ENCODE data around the gene FXYD4. TPM values are rescaled to one million over a fixed set of nuclear protein-coding genes. Genes with fewer than 3 reads are reported as not detected.
A peak's percentile ranks its signal among the peaks of the same experiment; 100 is the strongest.

FXYD4 gene
- total RNA-seq, 1 donor from 2014 or later = not detected

DNA sequence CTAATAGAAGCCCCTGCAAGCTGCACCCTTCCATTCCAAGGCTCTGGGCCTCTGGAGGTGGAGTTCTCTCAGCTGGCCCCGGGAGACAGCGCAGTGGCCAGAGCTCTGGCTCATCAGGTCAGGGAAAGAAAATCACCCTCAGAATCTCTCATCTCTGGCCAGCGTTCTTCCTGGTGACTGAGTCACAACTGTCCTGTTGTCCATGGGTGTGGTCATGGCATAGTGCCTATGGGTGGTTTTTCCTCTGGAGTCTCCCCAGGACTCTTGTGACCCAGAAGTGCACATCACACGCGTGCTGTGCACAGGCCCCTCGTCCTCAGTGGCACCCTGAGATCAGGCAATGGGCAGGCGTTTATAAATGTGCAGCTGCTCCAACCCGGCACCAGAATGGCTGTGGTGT lies 27.4 kb upstream of the FXYD4 start:
- no peak for DNase-seq (ENCODE audit: low spot score)

DNA sequence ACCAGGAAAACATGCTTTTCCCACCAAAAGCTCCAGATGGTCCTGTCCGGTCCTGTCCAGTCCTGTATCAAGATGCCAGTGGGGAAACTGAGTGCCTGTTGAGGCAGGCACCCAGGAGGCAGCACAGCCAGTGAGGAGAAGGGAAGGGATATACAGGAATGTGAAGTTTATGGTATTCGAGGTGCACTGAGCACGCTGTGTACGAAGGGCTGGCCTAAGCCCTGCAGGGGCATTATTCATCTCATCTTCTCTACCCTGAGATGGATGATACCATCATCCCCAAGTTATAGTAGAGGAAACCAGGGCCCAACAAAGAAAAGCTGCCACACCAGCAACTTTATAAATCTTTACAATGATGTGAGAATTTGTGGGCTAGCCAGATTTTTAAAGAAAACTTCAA lies 23.4 kb upstream of the FXYD4 start:
- no peak for DNase-seq (ENCODE audit: low spot score)

DNA sequence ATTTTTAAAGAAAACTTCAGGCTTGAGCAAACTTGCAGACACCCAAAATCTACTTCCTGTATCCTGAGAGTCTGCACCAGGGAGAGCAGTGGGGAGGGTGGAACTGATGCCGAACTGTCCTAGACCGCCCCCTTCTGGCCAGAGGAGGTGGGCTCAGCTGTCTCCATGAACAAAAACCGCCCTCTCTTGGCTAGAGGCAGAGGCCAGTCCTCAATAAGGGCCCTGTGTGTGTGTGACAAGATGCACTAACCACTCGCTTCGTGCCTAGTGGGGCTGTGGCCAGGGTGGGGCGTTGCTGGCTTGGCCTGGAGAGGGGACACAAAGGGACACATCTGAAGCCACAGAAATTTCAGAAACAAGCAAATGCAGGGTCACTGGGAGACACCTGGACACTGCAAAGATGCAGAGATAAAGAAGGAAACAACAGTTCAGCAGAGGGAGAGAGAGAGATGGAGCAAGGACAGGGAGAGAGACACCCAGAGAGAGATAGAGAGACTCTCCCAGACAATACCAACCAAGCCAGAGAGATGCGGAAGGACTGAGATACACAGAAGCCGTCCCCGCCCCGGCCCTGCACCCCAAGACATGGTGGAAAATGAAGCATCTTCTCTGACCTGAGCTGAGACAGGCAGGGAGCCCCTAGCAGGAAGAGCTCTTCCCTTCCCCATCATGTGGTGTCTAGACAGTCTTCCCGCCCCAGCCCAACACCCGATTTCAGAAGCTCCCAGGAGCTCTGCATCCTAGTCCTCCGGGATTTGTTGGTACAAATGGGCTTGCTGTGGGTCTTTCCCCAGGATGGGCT lies 22.7 kb upstream of the FXYD4 start:
- peak; percentile 84 for DNase-seq (ENCODE audit: low spot score)

DNA sequence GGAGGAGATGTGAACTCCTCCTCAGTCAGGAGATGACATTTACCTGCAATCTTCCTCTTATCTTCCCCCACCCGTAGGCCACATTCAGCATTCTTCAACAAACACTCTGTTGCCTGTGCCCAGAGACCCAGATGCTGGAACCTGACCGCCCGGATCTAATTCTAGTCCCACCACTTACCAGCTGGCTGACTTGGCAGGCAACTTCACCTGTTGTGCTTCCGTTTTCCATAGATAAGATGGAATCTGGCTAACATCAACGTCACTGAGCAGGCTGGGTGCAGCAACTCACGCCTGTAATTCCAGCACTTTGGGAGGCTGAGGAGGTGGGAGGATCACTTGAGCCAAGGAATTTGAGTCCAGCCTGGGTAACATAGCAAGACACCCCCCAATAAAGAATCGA lies 21.3 kb upstream of the FXYD4 start:
- DNase-seq (ENCODE audit: low spot score) = peak; percentile 54

DNA sequence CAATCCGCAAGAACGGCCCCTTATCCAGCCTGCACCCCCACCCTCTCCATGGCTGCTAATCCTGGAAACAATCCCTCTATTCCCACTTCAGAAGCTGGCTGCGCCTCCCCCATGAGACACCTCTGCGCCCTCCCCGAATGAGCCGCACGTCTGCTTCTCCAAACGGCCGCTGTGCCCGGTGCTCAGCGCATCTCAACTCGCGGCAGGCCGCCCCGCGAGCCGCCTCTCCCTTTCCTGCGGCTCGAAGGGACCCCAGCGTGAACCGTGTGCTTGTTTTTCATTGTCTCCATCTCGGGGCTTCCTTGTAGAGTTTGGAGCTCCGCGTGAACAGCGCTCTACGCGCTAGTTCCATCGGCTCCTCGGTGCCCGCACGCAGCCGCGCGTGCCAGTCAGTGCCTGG lies 20.8 kb upstream of the FXYD4 start:
- DNase-seq (ENCODE audit: low spot score) = no peak

DNA sequence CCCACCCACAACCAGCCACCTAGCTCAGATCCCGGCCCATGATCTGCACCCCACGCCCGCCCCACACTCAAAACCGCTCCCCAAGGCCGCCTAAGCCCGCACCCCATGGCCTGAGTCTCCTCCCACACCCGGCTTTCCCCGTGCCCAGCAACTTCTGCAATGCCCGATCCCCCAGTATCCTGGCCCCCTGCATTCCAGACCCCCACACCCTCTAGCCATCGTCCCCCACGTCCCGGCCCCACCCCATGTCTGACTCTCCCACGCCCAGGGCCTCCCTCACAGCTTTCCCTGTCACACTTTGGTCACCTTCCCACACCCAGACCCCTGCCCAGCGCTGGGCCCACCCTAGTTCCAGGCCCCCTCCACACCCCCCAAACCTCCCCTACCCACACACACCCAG lies 20.1 kb upstream of the FXYD4 start:
- DNase-seq (ENCODE audit: low spot score) = no peak

DNA sequence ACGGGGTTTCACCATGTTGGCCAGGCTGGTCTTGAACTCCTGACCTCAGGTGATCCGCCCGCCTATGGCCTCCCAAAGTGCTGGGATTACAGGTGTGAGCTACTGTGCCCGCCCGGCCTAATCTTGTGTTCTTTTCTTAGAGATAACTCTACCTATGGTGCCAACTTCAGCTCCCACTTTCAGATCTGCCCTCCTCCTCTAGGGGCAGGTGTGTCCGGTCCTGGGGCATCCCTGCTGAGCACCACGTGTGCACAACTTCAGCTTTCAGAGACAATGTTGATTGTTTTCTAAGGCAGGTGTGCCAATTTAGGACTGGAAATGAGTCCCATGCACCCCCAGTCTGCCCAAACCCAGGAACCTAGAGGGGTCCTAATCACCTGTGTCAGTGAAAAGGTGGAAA lies 18.5 kb upstream of the FXYD4 start:
- DNase-seq (ENCODE audit: low spot score) = no peak

DNA sequence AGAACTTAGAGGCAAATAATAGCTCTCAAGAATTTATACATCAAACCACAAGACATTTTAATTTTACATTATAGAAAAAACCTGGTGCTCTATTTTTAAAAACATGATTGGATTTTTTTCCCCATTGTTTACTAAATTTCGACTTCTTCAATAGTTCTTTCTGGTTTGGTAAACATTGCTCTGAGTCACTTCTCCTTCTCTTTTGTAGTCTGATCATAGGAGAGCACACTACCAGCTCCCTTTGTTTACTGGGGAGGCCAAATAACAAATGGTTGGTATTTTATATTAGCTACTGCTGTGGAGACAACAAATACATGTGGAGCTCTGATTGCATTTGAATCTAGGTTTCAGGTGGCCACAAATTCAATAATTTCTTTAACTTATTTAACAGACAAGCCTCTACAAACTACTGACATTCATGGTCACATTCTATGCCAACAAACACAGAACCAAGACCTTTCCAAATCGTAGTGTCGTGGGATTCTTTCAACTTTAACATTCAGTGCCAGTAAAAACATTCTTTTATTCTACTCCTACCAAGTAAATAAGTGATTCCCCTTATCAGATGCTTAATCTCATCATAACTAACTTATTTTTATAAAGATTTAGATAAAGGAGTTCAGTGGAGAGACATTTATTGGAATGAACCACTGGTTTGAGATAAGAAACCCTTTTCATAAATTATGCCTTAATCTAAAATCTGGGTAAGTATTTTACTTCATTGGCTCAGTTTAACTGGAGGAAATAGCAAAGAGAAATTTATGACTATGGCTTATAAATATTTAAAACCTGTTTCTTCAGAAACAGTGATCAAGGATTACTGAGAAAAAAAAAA lies 17.7 kb upstream of the FXYD4 start:
- peak; percentile 67 for DNase-seq (ENCODE audit: low spot score)

DNA sequence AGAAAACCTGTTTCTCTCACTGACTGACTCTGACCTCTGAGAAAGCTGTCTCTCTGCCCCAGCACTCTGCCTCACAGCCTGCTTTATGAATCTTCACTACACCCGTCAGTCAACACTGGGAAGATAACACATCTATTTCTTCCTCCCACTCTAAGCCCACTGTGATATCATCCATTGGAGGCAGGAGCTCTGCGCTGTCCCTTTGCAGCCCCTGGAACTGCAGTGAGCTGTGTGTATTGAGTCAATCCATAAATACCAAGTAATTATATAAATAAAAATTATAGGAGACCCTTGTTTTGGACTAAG lies 17.2 kb upstream of the FXYD4 start:
- no peak for DNase-seq (ENCODE audit: low spot score)

DNA sequence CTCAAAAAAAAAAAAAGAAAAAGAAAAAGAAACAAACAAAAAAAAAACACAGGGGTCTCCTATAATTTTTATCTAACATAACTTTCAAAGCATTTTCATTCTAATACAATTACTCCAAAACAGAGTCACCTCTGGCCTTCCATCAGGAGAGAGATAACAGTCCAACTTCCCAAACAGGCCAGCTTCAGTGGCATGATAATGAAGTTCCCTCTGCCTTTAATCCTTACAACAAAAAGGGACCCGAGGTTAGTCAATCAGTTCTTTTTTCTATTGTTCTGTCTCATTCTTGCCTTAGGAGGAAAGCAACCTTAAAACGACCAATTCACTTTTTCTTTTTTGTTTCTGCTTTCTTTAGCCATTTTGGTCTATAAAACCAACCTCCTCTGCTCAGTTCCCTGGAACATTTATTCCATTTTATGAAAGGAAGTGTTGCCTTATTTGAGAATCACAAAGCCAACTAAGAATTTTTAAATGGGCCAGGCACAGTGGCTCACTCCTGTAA lies 16.5 kb upstream of the FXYD4 start:
- DNase-seq (ENCODE audit: low spot score) = no peak

DNA sequence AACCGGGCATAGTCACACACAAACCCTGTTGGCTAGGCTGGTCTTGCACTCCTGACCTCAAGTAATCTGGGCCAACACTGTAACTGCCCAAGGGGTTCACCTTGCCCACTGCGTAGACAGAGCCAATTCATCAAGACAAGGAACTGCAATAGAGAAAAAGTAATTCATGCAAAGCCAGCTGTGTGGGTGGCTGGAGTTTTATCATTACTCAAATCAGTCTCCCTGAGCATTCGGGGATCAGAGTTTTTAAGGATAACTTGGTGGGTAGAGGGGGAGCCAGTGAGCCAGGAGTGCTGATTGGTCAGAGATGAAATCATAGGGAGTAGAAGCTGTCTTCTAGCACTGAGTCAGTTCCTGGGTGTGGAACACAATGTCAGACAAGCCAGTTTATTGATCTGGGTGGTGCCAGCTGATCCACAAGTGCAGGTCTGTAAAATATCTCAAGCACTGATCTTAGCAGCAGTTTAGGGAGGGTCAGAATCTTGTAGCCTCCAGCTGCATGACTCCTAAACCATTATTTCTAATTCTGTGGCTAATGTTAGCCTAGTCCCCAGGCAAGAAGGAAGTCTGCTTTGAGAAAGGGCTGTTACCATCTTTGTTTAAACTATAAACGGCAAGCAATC lies 15.6 kb upstream of the FXYD4 start:
- no peak for DNase-seq (ENCODE audit: low spot score)

DNA sequence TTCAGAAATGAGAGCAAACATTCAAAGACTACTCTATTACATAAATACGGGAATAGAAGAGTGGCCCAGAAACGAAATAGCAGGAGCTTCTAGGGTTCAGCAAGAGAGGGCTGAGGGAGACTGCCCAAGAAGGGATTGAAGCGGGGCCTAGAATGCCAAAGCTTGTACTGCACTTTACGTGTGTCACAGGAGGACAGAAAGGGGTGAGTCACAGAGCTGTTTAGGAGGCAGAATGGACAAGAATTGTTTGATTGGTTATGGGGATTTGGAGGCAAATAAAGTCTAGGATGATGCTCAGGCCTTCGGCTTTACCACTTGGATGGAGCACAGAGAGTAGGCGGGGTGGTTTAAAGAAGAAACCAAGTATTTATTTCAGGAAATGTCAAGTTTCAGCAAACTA lies 11.3 kb upstream of the FXYD4 start:
- no peak for DNase-seq (ENCODE audit: low spot score)

DNA sequence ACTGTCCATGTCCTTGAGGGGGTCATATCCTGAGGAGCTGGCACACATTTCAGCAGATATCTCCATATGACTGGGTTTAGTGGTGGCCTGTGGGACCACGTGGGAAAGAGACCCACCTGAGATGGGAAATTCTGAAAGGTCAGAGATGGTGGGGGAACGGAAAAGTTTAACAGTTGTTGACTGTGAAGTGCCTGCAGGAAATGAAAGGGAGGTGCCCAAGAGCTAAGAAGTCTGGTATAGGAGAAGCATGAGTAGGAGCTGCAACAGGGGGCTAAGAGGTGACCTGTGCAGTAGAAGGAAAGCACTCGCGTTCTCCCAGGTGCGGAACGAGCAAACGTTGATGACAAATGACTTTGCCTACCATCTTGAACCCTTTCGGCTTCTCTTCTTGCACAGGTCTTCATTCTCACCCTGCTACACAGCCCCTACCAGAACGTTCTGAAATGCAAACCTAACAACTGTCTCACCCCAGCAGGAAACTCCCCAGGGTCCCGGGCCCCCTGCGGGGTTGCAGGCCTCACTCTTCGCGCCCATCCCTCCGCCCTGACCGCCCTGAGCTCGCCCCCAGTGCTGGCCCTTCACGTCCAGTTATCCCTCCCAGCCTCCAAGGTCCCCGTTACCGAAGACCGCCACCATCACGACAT lies 9.8 kb upstream of the FXYD4 start:
- DNase-seq (ENCODE audit: low spot score) = no peak

DNA sequence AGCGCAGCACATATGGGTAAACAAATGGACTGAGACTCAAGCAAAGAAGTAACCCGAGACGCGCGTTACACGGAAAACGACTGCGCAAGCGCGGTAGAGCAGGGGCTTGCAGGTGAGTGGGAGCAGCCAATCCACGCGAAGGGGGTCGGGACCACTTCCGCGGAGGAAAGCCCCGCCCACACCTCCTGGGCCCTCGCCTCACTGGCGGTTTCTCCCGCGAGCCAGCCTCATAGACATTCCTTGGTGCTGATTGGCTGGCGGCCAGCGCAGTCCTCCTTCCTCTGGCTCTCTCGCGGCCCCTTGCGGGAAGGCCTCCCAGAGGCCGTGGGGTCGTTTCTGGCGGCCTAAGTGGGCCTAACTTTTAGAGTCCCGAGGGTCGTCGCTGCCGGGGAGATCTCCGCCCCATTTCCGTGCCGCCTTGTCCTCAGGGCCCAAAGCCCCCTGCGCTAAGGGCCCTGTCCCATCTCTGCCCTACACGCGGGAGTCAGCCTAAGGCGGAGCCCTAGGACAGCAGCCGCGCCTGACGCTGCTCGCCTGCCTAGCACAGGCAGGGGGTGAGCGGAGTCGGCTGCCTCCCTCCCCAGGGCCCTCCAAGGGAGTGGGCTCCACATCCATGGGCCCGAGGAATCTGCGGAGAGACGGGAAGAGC lies 9.1 kb upstream of the FXYD4 start:
- DNase-seq (ENCODE audit: low spot score) = peak; percentile 97

DNA sequence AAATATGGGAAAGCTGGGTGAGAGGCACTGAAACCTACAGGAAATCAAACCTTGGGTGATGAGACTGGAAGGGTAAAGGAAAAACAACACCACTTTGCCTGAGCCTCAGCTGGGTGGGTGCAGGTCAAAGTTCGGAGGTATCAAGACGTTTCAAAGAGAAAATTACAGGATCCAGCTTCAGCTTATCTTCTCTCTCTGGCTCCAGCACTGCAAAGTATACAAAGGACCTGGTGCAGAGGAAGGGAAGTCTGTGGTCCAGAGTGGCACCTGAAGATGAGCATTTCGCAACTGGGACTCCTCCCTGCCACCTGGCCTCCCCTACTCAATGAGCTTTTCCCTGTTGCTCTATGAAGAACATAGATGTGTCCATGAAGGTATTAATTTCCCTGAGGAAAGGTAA lies 6.4 kb upstream of the FXYD4 start:
- no peak for DNase-seq (ENCODE audit: low spot score)

DNA sequence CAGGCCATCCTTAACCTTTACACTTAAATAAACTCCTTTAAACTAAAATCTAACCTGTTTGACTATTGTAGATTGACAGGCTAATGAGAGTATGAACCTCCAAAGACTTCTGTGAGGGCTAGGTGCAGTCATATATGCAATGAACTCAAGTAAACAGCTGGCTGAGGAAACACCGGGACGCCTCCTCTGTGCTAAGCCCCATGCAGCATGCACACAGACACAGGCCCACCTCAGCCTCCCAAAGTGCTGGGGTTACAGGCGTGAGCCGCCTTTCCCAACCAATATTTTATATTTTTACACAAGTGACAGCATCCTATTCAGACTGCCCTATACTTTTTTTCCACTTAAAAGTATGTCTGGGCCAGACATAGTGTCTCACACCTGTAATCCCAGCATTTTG lies 1.5 kb upstream of the FXYD4 start:
- no peak for DNase-seq (ENCODE audit: low spot score)

DNA sequence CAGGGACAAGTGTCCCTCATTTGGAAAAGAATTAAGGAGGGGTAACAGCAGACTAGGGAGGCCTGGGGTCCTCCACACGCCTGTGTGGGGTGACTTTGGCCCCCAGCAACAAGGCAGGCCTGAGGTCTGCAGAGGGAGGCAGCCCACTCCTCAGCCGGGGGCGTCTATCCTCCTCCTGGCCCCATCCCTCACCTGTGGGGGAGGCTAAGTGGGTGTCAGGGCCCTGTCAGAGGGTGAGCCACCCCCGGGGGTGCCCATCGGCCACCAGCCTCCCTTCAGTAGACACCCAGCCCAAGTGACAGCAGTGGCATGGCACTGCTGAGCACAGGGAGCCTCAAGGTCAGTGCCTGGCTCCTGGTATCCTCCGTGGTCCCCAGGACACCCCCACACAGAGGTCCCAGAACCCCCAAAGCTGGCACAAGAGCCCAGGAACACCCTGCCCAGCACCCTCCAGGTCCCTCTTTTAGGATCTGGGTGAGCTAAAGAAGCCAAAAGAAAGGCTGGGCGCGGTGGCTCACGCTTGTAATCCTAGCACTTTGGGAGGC lies 693 bp upstream of the FXYD4 start:
- DNase-seq (ENCODE audit: low spot score) = no peak

DNA sequence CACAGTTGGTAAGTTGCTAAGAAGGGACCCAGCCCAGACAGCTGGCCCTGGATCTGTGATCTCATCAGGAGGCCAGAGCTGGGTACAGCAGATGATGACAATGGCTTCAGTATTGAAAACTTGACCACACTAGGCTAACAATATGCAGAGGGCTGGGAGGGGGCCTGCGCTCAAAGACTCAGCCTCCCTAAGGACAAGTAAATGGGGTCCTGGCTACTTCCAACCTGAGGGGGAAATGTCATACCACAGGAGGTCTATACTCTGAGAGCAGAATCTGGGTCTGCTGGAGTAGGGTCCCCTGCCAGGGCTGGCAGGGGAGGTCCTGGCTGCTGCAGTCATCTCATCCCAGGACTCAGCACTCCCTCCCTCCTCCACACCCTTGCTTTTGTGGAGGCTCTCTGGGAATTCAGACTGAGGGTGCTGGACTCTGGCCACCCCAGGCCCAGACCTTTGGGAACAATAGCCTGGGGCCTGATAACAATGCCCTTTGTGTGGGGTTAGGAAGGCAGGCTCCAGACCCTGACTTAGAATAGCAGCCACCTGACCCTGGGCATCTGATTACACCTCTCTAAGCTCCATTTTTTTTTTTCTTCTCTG lies 1.4 kb downstream of the FXYD4 start:
- no peak for DNase-seq (ENCODE audit: low spot score)

DNA sequence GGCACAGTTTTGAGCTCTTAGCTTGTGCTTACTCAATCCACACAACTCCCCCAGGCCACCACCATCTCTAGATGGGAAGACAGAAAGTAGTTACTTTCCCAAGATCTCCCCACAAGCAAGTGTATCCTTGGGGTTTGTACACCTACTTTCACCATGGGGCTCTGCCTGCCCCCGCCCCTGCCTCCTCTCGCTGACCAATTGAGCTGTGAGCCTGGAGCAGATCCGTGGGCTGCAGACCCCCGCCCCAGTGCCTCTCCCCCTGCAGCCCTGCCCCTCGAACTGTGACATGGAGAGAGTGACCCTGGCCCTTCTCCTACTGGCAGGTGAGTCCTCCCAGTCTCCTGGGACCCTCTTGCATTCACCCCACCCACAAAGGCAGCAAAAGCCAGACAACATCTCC lies 2.0 kb downstream of the FXYD4 start:
- no peak for DNase-seq (ENCODE audit: low spot score)

DNA sequence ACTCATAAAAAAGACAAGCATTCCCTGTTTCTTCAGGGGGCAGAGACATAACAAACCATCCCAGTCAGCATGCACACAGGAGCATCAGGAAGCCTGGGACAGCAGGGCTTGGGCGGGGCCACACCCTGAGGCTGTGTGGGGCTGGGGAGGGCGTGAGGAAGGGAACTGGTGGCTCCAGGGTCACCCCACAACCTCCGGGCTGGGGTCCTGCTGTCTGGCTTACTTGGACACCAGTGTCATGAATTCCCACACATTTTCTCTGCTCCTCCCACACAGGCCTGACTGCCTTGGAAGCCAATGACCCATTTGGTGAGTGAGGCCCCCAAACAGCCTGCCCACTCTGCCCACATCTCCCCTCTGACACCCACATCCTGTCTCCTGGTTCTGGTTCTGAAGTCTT lies 2.8 kb downstream of the FXYD4 start:
- no peak for DNase-seq (ENCODE audit: low spot score)

All from umbilical cord (tissue), 2 donors.